Fibroblast of the aortic adventitia (primary cell): ENCODE data around the gene OSBPL9. TPM values are rescaled to one million over a fixed set of nuclear protein-coding genes. Genes with fewer than 3 reads are reported as not detected.

Experiments
- DNase-seq: peaks from one replicate; pipeline ENCODE4 v3.0.0-alpha.2; 2010; ENCODE audit warnings: low read depth
- H3K4me3 ChIP-seq: 2 replicates; pipeline ENCODE4 v1.5.1; 2011; ENCODE audit warnings: low read depth, mild to moderate bottlenecking, control low read depth, low read length, moderate library complexity
- CTCF ChIP-seq: IDR thresholded peaks from 2 replicates; pipeline ENCODE4 v1.5.1; 2011; ENCODE audit warnings: mild to moderate bottlenecking, low read length, control low read depth, inconsistent platforms; ENCODE audit not compliant: insufficient read depth
- total RNA-seq: library from RNA; depleted of rRNA; stranded (reverse); fragments of >200 nt; gene quantifications from 2 replicates; pipeline ENCODE4 v1.2.3, GENCODE V29; 2012; ENCODE audit warnings: low replicate concordance

OSBPL9 gene
- total RNA-seq, 1 donor = 52.7 TPM

GRCh38 chr1:51714374-51715019 lies 97.6 kb downstream of the OSBPL9 start:
- no peak overlapping the region for H3K4me3 ChIP-seq
- TF ChIP-seq CTCF = no peak
- DNase-seq = no peak

GRCh38 chr1:51715369-51715768 lies 98.5 kb downstream of the OSBPL9 start:
- no peak for DNase-seq
- no peak for TF ChIP-seq CTCF
- no peak overlapping the region for H3K4me3 ChIP-seq

GRCh38 chr1:51716746-51717145 lies 99.9 kb downstream of the OSBPL9 start:
- H3K4me3 ChIP-seq = no peak overlapping the region
- no peak for DNase-seq
- no peak for TF ChIP-seq CTCF

GRCh38 chr1:51717842-51718241 lies 101.0 kb downstream of the OSBPL9 start:
- no peak for DNase-seq
- no peak overlapping the region for H3K4me3 ChIP-seq
- TF ChIP-seq CTCF = no peak

GRCh38 chr1:51719146-51719545 lies 102.3 kb downstream of the OSBPL9 start:
- TF ChIP-seq CTCF = no peak
- no peak for DNase-seq
- H3K4me3 ChIP-seq = no peak overlapping the region

DNA sequence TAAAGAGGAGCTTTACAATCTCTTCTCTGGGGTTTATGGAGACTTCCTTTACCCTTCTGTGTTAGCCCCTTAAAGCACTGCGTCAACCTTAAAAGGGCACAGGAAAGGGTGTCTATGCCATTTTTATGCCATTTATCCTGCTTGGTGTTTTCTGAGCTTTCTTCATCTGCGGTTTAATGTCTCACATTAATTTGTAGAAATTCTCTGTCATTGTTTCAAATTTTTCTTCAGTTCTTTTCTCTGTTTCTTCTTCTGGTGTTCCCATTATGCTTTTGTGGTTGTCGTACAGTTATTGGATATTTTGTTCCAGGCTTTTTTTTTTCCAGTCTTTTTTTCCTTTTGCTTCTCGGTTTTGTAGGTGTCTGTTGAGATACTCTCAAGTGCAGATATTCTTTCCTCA lies 107.9 kb downstream of the OSBPL9 start:
- H3K4me3 ChIP-seq = no peak overlapping the region
- TF ChIP-seq CTCF = no peak
- DNase-seq = no peak

DNA sequence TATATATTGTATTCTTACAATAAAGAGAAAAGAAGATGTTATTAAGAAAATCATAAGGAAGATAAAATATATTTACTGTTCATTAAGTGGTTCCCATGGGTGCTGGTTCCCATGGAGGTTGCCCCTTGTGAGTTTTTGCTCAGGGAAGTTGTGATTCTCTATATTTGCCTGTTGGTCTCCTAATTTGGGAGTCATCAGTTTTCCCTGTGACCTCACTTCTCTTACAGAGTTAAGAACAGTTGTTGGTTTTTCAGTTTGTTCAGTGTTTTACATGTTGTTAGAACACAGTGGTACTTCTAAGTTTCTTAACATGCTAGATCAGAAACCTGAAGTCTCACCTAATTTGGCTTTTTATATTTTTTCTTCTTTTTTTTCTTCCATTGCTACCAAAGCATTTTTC lies 109.2 kb downstream of the OSBPL9 start:
- no peak overlapping the region for H3K4me3 ChIP-seq
- DNase-seq = no peak
- TF ChIP-seq CTCF = no peak
